Karpas-422 (cell line): ENCODE measurements around the gene KRT37. TPM values are rescaled to one million over a fixed set of nuclear protein-coding genes. Genes with fewer than 3 reads are reported as not detected.

Experiments used
- DNase-seq: peaks from one replicate; pipeline ENCODE4 v3.0.0-alpha.2; 2015
- H2AFZ ChIP-seq: fragments of 200-600 bp; sonication (generic); 2 replicates; pipeline ENCODE4 v1.6.1; 2014; ENCODE audit warnings: antibody characterized with exemption, low read length, mixed read lengths
- H3K27ac ChIP-seq: fragments of 200-600 bp; sonication (generic); 2 replicates; pipeline ENCODE4 v1.5.1; 2014; ENCODE audit warnings: mild to moderate bottlenecking, low read length, moderate library complexity
- H3K27me3 ChIP-seq: fragments of 200-600 bp; sonication (generic); 2 replicates; pipeline ENCODE4 v1.6.1; 2014; ENCODE audit warnings: low read length, mixed read lengths
- H3K36me3 ChIP-seq: fragments of 200-600 bp; sonication (generic); 2 replicates; pipeline ENCODE4 v1.6.1; 2014; ENCODE audit warnings: low read length, mixed read lengths; ENCODE audit not compliant: insufficient read depth
- H3K4me1 ChIP-seq: fragments of 200-600 bp; sonication (generic); 2 replicates; pipeline ENCODE4 v1.6.1; 2014; ENCODE audit warnings: mild to moderate bottlenecking, low read length, mixed read lengths
- H3K4me2 ChIP-seq: fragments of 200-600 bp; sonication (generic); 2 replicates; pipeline ENCODE4 v1.6.1; 2014; ENCODE audit warnings: low read length, low read depth, mild to moderate bottlenecking; ENCODE audit not compliant: poor library complexity, severe bottlenecking
- H3K4me3 ChIP-seq: fragments of 200-600 bp; sonication (generic); 2 replicates; pipeline ENCODE4 v1.5.1; 2014; ENCODE audit warnings: mild to moderate bottlenecking, antibody characterized with exemption, low read length, mixed read lengths
- H3K79me2 ChIP-seq: fragments of 200-600 bp; sonication (generic); 2 replicates; pipeline ENCODE4 v1.6.1; 2014; ENCODE audit warnings: mild to moderate bottlenecking, low read length, mixed read lengths
- H3K9ac ChIP-seq: fragments of 200-600 bp; sonication (generic); 2 replicates; pipeline ENCODE4 v1.6.0; 2014; ENCODE audit warnings: low read length
- H3K9me2 ChIP-seq: fragments of 200-600 bp; sonication (generic), shearing (Covaris generic); replicated peaks from 2 replicates; pipeline ENCODE4 v1.6.0; 2014; ENCODE audit warnings: mild to moderate bottlenecking, low read length, moderate library complexity; ENCODE audit not compliant: insufficient read depth
- H3K9me3 ChIP-seq: fragments of 300-700, 200-600 bp; sonication (generic); 2 replicates; pipeline ENCODE4 v1.6.1; 2014; ENCODE audit warnings: low read length, mixed read lengths
- H4K20me1 ChIP-seq: fragments of 200-600 bp; sonication (generic); 2 replicates; pipeline ENCODE4 v1.6.1; 2014; ENCODE audit warnings: mild to moderate bottlenecking, antibody characterized with exemption, low read length, low read depth; ENCODE audit not compliant: insufficient read depth
- total RNA-seq: library from RNA; depleted of rRNA; stranded (reverse); fragments of >200 nt; shearing (Covaris generic); gene quantifications from 2 replicates; pipeline ENCODE4 v1.2.3, GENCODE V29; 2014; ENCODE audit warnings: low replicate concordance

Gene KRT37
- total RNA-seq, 1 experiment from 2014 or later, result not detected

DNA sequence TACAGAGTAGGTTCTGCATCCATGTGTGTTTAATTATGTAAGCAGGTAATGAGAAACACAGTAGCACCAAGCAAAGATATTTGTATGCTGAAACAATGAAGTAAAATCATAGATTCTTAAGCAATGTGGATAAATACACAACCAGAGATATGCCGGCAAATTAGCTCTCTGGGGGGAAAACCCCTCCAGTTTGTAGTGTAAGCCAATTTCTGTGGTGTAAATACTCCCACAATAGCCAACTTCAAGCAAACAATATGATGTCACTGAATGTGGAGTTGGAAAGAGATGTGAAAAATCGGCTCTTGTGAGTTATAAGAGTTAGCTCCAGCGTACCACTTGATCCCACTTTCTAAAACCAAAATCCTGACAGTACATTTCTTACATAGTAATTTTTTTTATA, 20.3 kb upstream of the KRT37 start:
- H3K9ac ChIP-seq, result no peak overlapping the region
- H3K79me2 ChIP-seq, result no peaks in the 10 kb centered on the region
- H3K27ac ChIP-seq, result no peak overlapping the region
- no peak overlapping the region for H2AFZ ChIP-seq
- no peaks in the 10 kb centered on the region for H3K4me1 ChIP-seq
- no peak overlapping the region for H3K4me2 ChIP-seq
- DNase-seq, result no peak
- H3K27me3 ChIP-seq, result no peaks in the 10 kb centered on the region
- H3K9me2 ChIP-seq, result no peaks in the 10 kb centered on the region
- H3K9me3 ChIP-seq, result no peaks in the 10 kb centered on the region
- H4K20me1 ChIP-seq, result no peaks in the 10 kb centered on the region
- no peak overlapping the region for H3K4me3 ChIP-seq
- no peaks in the 10 kb centered on the region for H3K36me3 ChIP-seq

DNA sequence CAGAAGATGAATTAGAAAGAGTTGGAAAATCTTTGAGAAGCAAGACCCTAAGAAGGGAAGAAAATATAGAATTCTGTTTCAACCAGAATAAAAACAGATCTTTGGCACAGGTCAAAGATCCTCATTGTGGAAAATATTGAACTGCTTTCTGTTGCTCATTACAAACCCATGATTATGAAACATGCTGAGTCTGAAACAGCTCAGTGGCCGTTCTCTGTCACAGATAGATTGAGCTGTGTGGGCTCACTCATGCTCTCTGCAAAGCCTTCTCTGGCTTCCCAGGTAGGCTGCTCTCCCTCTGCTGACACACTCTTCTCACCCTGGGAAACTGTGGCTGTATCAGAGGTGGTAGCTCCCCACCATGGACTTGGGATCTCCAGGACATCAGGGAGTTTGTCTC, 19.8 kb upstream of the KRT37 start:
- Histone ChIP-seq H3K9me2 (no peaks in the 10 kb centered on the region), H3K36me3 (no peaks in the 10 kb centered on the region), H3K9ac (no peak overlapping the region), H3K4me3 (no peak overlapping the region), H3K4me1 (no peaks in the 10 kb centered on the region), H3K27me3 (no peaks in the 10 kb centered on the region), H3K79me2 (no peaks in the 10 kb centered on the region), H3K9me3 (no peaks in the 10 kb centered on the region), H2AFZ (no peak overlapping the region), H4K20me1 (no peaks in the 10 kb centered on the region), H3K27ac (no peak overlapping the region), H3K4me2 (no peak overlapping the region)
- no peak for DNase-seq

DNA sequence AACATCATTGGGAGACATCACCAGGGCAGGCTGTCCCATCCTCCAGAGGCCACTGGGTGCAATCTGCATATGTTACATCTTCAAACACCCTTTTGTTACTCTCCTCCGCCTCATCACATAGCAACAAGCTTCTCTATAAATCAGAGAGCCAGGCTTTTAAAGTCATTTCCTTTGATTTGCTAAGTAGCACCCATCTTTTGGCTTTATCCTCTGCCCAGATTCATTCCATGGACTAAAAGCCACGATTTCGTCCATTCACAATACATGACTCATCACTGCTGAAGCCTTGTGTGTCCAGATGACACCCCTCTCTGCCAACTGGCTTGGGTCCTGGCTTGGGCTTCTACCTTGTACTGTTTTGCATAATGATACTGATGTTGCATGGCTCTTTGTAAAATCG, 18.4 kb upstream of the KRT37 start:
- H3K4me3 ChIP-seq, result no peak overlapping the region
- H3K4me2 ChIP-seq, result no peak overlapping the region
- no peaks in the 10 kb centered on the region for H3K36me3 ChIP-seq
- no peaks in the 10 kb centered on the region for H3K9me2 ChIP-seq
- no peaks in the 10 kb centered on the region for H3K79me2 ChIP-seq
- no peaks in the 10 kb centered on the region for H3K4me1 ChIP-seq
- no peaks in the 10 kb centered on the region for H3K27me3 ChIP-seq
- H4K20me1 ChIP-seq, result no peaks in the 10 kb centered on the region
- H3K27ac ChIP-seq, result no peak overlapping the region
- no peak for DNase-seq
- H3K9me3 ChIP-seq, result no peaks in the 10 kb centered on the region
- H2AFZ ChIP-seq, result no peak overlapping the region
- no peak overlapping the region for H3K9ac ChIP-seq

DNA sequence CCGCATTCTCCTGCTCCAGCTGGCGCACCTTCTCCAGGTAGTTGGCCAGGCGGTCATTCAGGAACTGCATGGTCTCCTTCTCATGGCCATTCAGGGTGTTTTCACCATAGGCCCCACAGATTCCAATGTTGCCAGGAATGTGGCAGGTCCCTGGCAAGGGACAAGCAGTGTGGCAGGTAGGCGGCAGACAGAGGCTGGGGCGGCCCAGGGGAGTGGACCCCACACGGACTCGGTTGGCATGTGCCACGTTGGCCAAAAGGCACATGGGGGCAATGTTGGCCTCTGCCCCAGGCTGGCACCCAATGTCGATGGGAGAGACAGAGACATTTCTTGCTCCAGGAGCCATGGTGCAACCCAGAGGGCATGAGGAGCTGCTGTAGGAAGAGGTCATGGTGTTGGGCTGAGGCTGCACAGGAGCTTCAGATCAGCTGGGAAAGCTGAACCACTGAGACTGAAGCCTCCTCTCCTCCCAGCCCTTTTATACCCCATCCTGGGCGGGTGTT, 16.2 kb upstream of the KRT37 start, which contains the start of gene KRT38:
KRT38 (minus strand) TSS at position 453 of the 503 bp plus-strand sequence; CDS start at position 391, 62 bp downstream.
- no peak for DNase-seq
- H3K4me3 ChIP-seq, result no peak within 1 kb of the TSS
- no peaks in the 10 kb centered on the region for H3K27me3 ChIP-seq
- H3K9me2 ChIP-seq, result no peaks in the 10 kb centered on the region
- no peaks in the 10 kb centered on the region for H3K4me1 ChIP-seq
- no peak within 1 kb of the TSS for H2AFZ ChIP-seq
- no peaks in the 10 kb centered on the region for H4K20me1 ChIP-seq
- H3K9me3 ChIP-seq, result no peaks in the 10 kb centered on the region
- no peak within 1 kb of the TSS for H3K9ac ChIP-seq
- H3K4me2 ChIP-seq, result no peak within 1 kb of the TSS
- H3K36me3 ChIP-seq, result no peaks in the 10 kb centered on the region
- H3K79me2 ChIP-seq, result no peaks in the 10 kb centered on the region
- no peak within 1 kb of the TSS for H3K27ac ChIP-seq

DNA sequence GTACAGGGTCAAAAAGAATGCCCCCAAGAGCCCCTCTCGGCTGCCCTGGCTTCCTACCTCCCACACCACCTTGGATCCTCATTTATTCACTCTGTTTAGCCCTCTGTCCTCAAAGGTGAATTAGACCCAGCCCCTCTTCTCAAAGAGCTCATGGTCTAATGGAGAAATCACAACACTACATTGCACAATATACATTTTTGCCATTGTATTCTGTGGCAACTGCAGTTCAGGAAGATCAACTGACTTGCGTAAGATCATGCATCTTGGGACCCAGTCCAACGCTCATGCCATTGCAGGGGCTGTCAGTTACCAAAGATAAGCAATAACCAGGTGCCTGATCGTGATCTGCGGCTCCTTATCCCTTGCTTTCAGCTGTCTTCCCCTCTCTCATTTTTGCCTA, 15.0 kb upstream of the KRT37 start:
- H3K36me3 ChIP-seq, result no peaks in the 10 kb centered on the region
- H3K27me3 ChIP-seq, result no peaks in the 10 kb centered on the region
- H3K9ac ChIP-seq, result no peak overlapping the region
- H3K4me3 ChIP-seq, result no peak overlapping the region
- no peak overlapping the region for H2AFZ ChIP-seq
- no peaks in the 10 kb centered on the region for H3K79me2 ChIP-seq
- no peak overlapping the region for H3K27ac ChIP-seq
- no peak for DNase-seq
- H3K4me2 ChIP-seq, result no peak overlapping the region
- no peaks in the 10 kb centered on the region for H3K4me1 ChIP-seq
- H3K9me2 ChIP-seq, result no peaks in the 10 kb centered on the region
- no peaks in the 10 kb centered on the region for H3K9me3 ChIP-seq
- no peaks in the 10 kb centered on the region for H4K20me1 ChIP-seq

DNA sequence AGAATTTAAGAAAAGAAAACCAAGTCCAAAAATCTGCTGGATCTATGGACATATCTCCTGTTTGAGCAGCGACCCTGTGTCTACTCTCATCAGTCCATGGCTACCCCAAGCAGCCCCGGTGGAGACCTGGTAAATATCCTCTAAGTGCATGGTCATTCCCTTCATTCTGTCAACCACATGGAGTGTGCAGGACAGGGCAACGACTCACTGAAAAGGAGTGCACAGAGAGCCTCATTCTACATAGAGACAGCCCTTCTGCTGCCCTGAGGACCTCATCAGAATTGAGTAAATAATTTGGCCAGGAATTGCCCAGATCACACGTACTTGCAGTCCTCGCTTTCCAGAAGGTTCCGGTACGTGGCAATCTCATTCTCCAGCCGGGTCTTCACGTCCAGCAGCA, 13.4 kb upstream of the KRT37 start:
- H3K27me3 ChIP-seq, result no peaks in the 10 kb centered on the region
- H2AFZ ChIP-seq, result no peak overlapping the region
- no peak for DNase-seq
- no peaks in the 10 kb centered on the region for H3K4me1 ChIP-seq
- H3K4me2 ChIP-seq, result no peak overlapping the region
- H3K9me2 ChIP-seq, result no peaks in the 10 kb centered on the region
- H3K9ac ChIP-seq, result no peak overlapping the region
- no peaks in the 10 kb centered on the region for H3K9me3 ChIP-seq
- H3K4me3 ChIP-seq, result no peak overlapping the region
- H3K36me3 ChIP-seq, result no peaks in the 10 kb centered on the region
- no peaks in the 10 kb centered on the region for H3K79me2 ChIP-seq
- H3K27ac ChIP-seq, result no peak overlapping the region
- no peaks in the 10 kb centered on the region for H4K20me1 ChIP-seq

DNA sequence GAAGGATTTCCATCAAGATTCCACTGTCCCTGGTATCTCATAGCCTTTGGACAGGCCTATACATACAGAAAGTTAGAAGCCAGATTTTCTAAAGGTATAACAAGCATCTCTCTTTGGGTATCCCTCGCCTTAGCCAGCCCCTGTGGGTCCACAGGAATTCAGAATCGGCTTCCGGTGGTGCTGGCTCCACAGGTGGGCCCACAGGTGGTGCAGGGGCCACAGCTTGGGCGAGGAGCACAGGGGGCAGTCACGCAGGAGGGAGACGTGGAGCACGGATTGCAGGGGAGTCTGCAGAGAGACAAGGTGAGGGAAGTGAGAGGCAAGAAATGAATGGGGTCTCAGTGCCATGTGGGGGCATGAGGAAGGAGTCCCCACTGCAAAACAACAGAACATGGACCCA, 12.9 kb upstream of the KRT37 start:
- no peak overlapping the region for H2AFZ ChIP-seq
- no peaks in the 10 kb centered on the region for H3K9me3 ChIP-seq
- no peaks in the 10 kb centered on the region for H3K27me3 ChIP-seq
- H4K20me1 ChIP-seq, result no peaks in the 10 kb centered on the region
- H3K4me2 ChIP-seq, result no peak overlapping the region
- H3K4me1 ChIP-seq, result no peaks in the 10 kb centered on the region
- no peak for DNase-seq
- H3K79me2 ChIP-seq, result no peaks in the 10 kb centered on the region
- no peaks in the 10 kb centered on the region for H3K9me2 ChIP-seq
- no peaks in the 10 kb centered on the region for H3K36me3 ChIP-seq
- no peak overlapping the region for H3K9ac ChIP-seq
- H3K27ac ChIP-seq, result no peak overlapping the region
- no peak overlapping the region for H3K4me3 ChIP-seq

DNA sequence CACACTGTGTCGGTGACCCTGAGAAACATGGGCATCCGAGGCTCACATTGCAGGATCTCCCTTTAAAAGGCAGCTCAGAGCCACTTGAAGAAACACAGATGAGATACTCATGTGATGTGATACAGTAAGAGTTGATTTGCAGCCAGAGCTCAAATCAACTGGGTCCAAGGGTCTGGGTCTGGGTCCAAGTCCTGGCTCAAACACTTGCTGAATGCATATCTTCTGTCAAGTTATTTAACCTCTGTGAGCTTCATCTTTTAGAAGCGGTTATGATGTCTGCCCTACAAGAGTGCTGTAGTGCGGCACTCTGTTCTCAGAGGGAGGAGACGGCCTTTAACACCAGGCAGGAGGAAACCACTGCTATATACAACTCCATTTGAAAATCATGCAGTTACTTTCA, 10.0 kb upstream of the KRT37 start:
- H3K27ac ChIP-seq, result no peak overlapping the region
- no peaks in the 10 kb centered on the region for H3K9me3 ChIP-seq
- H3K9ac ChIP-seq, result no peak overlapping the region
- H3K9me2 ChIP-seq, result no peaks in the 10 kb centered on the region
- H2AFZ ChIP-seq, result no peak overlapping the region
- no peaks in the 10 kb centered on the region for H3K27me3 ChIP-seq
- no peaks in the 10 kb centered on the region for H4K20me1 ChIP-seq
- H3K4me2 ChIP-seq, result no peak overlapping the region
- H3K4me1 ChIP-seq, result no peaks in the 10 kb centered on the region
- H3K36me3 ChIP-seq, result no peaks in the 10 kb centered on the region
- no peak overlapping the region for H3K4me3 ChIP-seq
- DNase-seq, result no peak
- no peaks in the 10 kb centered on the region for H3K79me2 ChIP-seq

DNA sequence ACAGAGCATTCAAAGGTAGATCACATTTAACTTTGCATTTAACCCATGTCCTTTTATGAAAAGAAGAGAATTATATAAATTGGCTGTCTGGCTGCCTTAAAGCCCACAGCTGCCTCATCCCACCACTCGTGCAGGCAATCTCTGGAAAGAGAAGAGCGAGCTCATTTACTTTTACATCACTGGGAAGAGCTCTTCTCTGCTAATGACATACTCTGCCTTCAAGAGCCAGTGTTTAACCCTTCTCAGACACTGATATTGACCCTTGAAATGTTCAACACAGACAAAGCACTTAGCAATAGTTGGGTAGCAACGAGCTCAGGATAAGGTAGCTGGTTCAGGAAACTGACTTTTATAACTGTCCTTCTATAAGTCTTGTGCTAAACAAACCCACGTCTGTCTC, 9.6 kb upstream of the KRT37 start:
- H3K4me3 ChIP-seq, result no peak overlapping the region
- no peaks in the 10 kb centered on the region for H3K27me3 ChIP-seq
- no peak overlapping the region for H3K4me2 ChIP-seq
- H3K79me2 ChIP-seq, result no peaks in the 10 kb centered on the region
- H3K27ac ChIP-seq, result no peak overlapping the region
- no peak overlapping the region for H2AFZ ChIP-seq
- H3K9me2 ChIP-seq, result no peaks in the 10 kb centered on the region
- DNase-seq, result no peak
- no peaks in the 10 kb centered on the region for H3K9me3 ChIP-seq
- no peak overlapping the region for H3K9ac ChIP-seq
- no peaks in the 10 kb centered on the region for H3K4me1 ChIP-seq
- H3K36me3 ChIP-seq, result no peaks in the 10 kb centered on the region
- no peaks in the 10 kb centered on the region for H4K20me1 ChIP-seq
